GM20000 (cell line): ENCODE measurements around the gene TJP3.

ENCODE experiments used
- DNase-seq: peaks from one replicate; pipeline ENCODE4 v3.0.0; 2012; ENCODE audit warnings: low spot score
- TF ChIP-seq, protein P1 (sequence below): IDR thresholded peaks from 2 replicates; pipeline ENCODE4 v1.5.1; 2012; ENCODE audit warnings: mild to moderate bottlenecking, control low read depth; ENCODE audit errors: extremely low read depth, missing control alignments

TJP3 gene

DNA sequence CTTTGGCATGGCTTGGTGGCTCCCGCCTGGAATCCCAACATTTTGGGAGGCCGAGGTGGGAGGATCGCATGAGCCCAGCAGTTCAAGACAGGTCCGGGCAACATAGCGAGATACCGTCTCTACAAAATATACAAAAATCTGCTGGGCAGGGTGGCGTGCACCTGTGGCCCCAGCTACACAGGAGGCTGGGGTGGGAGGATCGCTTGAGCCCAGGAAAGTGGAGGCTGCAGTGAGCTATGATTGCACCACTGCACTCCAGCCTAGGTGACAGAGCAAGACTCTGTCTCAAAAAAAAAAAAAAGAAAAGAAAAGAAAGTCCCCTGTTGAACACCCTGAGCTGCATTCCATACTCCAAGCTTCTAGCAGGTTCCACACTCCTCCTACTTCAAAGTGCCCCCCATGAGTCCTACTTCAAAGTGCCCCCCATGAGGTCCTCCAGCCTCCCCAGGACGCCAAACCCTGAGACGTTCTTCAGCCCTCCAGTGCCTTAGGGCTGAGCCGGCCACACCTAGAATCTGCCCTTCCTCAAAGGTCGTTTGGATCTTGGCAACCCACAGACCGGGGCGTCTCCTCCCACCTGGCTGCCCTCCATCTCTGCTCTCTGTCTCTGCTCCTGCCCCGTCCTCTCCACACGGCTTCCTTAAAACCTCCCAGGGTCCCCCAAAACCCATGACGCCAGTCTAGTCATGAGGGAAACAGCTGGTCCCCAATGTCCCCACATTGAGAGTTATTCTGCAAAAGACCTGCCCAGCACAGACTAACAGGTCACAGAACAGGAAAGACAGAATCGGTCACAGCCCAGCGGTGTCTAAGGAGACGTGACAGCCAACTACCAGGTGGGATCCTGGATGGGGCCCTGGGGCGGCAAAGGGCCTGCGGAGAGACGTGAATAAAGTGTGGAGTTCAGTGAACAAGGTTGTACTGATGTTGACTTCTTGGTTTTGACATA lies 4.8 kb downstream of the TJP3 start:
- DNase-seq, result no peak
- TF ChIP-seq, protein P1, sequence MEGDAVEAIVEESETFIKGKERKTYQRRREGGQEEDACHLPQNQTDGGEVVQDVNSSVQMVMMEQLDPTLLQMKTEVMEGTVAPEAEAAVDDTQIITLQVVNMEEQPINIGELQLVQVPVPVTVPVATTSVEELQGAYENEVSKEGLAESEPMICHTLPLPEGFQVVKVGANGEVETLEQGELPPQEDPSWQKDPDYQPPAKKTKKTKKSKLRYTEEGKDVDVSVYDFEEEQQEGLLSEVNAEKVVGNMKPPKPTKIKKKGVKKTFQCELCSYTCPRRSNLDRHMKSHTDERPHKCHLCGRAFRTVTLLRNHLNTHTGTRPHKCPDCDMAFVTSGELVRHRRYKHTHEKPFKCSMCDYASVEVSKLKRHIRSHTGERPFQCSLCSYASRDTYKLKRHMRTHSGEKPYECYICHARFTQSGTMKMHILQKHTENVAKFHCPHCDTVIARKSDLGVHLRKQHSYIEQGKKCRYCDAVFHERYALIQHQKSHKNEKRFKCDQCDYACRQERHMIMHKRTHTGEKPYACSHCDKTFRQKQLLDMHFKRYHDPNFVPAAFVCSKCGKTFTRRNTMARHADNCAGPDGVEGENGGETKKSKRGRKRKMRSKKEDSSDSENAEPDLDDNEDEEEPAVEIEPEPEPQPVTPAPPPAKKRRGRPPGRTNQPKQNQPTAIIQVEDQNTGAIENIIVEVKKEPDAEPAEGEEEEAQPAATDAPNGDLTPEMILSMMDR, result no peak

DNA sequence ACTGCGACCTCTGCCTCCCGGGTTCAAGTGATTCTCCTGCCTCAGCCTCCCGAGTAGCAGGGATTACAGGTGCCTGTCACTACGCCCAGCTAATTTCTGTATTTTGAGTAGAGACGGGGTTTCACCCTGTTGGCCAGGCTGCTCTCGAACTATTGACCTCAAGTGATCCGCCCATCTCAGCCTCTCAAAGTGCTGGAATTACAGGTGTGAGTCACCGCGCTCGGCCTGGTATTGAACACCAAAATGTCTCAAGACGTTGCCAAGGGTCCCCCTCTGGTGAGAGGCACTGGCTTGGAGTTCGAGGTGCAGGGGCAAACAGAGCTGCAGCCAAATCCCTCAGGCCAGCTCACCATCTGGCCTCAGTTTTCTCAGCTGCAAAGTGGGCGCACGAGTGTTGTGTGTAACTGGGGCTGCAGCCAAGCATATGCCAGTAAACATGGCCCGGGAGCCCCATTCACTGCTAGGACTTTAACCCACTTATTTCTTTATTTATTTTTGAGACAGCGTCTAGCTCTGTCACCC lies 8.0 kb downstream of the TJP3 start:
- TF ChIP-seq, protein P1, result no peak
- DNase-seq, result no peak

DNA sequence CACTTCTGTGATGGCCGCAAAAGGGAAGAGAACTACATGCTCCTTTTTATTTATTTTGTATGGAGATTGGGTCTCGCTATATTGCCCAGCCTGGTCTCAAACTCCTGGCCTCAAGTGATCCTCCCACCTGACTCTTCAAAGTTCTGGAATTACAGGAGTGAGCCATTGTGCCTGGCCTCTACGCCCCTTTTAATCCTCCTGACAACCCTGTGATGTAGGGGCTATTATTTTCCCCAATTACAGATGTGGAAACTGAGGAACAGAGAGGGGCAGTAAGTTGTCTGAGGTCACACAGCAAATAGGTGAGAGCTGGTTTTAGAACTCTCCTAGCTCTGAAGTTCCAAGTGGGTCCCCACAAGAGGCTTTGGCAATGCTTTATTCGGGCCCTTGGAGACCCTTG lies 11.7 kb downstream of the TJP3 start:
- no peak for DNase-seq
- TF ChIP-seq, protein P1, result no peak

DNA sequence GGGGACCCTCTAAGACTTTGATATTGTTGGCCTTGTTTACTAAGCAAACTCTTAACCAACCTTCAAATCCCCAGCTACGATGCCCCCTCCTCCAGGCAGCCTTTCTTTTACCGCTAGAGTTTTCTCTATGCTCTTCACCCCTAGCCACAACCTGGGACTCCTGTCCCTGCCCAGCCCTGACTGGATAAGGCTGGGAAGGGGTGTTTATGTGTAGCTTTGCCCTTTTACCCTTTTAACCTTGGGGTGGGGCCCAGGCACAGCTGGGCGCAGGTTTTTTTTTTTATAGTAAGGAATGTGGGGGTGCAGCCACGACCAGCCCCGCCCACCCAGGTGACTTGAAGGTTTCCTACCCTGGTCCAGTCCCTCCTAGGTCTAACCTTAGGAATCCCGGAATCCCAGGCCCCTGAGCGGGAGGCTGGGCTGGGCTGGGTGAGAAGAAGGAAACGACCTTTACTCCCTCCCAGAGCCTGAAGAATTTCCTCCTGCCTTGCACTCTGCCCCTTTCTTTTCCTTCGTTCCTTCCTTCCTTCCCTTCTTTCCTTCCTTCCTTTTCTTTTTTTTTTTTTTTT lies 12.2 kb downstream of the TJP3 start:
- DNase-seq, result no peak
- TF ChIP-seq, protein P1, result no peak

DNA sequence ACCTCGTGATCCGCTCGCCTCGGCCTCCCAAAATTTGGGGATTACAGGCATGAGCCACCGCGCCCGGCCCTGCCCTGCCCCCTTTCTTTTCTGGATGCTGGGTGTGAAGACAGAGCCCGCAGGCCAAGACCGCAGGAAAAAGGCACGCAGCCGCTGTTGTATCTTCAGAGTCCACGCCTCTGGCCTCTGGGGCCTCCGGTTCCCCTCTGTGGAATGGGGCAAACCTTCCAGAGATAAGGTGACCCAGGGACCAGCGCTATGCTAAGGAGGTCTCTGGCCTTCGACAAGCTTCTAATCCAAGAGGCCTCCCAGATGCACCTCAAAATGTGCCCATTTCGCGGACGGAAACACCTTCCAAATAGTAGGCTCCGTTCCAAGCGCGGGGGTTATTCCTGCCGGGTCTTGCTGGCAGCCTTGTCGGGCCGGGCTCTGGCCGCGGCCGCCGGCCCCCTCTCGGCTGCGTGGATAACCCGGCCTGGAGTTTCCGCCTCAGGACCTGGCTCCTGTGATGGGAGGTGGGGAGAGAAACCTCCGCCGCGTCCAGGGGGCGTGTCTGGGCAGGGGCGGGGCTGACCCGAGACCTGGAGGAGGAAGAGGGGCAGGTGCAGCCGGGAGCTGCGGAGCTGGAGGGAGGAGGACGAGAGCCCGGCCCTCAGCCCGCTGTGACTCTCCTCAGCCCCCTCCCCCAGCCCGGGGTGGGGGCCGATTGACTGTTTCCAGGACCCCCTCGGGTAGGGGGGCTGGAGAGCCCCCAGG lies 13.1 kb downstream of the TJP3 start:
- TF ChIP-seq, protein P1, result no peak
- peak; percentile 94 for DNase-seq

DNA sequence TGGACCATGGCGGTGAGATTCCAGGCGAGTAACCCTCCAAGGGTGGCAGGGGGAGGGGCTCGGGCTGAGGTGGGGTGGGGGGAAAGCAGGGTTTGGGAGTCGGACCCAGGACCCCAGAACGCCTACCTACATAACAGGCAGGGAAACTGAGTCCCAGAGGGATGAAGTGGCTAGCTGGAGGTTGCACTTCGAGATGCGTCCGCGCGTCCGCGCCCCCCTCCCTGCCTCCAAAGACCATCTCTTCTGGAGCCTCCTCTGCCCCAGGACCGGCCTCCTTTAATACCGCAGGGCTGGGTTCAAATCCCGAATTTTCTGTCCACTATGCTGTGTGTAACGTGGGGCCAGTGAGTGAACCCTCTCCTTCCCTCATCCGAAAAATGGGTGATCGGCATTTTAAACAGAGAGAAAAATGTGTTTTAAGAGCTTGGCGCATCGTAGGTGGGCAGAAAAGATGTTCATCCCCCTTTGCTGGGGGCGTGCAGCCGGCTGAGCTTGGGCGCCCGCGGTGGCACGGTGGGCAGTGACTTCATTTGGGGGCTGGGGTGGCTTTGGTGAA lies 13.8 kb downstream of the TJP3 start:
- peak; percentile 24 for DNase-seq

More for the DNA sequence above, 13.8 kb downstream of the TJP3 start:
- TF ChIP-seq, protein P1, result no peak
